HEK293 (cell line): ENCODE measurements around the gene HLA-E.
"Not testable (repeated sequence)": the region's sequence is repeated elsewhere in the genome, so short reads cannot be mapped to it uniquely, and the experiment has no call there.

ENCODE experiments used
- KLF9 ChIP-seq: fragments of 450-650 bp; formaldehyde crosslinking; IDR thresholded peaks from 2 replicates; pipeline ENCODE4 v1.5.1; 2016; ENCODE audit warnings: missing biosample characterization, missing genetic modification characterization, low read depth
- ZSCAN30 ChIP-seq: fragments of 450-650 bp; IDR thresholded peaks from 2 replicates; pipeline ENCODE4 v1.5.1; 2018; ENCODE audit warnings: missing biosample characterization, mild to moderate bottlenecking, missing genetic modification characterization, moderate library complexity
- TF ChIP-seq, protein P1 (sequence below): IDR thresholded peaks from 2 replicates; pipeline ENCODE4 v1.6.1; 2011; ENCODE audit warnings: mild to moderate bottlenecking, low read depth, low read length, borderline replicate concordance
- TF ChIP-seq, protein P2 (sequence below): fragments of 450-650 bp; formaldehyde crosslinking; IDR thresholded peaks from 2 replicates; pipeline ENCODE4 v1.5.1; 2017; ENCODE audit warnings: missing biosample characterization, missing genetic modification characterization

DNA sequence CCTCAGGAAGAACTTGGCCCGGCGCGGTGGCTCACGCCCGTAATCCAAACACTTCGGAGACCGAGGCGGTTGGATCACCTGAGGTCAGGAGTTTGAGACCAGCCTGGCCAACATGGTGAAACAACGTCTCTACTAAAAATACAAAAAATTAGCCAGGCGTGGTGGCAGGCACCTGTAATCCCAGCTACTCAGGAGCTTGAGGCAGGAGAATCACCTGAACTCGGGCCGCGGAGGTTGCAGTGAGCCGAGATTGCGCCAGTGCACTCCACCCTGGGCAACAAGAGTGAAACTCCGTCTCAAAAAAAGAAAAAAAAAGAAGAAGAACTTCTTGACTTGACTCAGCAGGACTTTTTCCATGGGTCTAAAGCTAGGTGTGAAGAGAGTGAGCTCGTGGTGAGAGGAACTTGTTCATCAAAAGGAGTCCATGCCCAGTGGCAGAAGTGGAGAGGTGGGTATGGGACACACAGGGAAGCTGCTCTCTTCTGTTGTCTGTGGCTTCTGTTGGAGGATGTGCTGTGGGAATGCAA is 40.1 kb downstream of the HLA-E start:
- TF ChIP-seq, protein P1, sequence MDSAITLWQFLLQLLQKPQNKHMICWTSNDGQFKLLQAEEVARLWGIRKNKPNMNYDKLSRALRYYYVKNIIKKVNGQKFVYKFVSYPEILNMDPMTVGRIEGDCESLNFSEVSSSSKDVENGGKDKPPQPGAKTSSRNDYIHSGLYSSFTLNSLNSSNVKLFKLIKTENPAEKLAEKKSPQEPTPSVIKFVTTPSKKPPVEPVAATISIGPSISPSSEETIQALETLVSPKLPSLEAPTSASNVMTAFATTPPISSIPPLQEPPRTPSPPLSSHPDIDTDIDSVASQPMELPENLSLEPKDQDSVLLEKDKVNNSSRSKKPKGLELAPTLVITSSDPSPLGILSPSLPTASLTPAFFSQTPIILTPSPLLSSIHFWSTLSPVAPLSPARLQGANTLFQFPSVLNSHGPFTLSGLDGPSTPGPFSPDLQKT = not testable (repeated sequence)
- not testable (repeated sequence) for TF ChIP-seq KLF9, ZSCAN30 (tag by site-specific recombination)
- TF ChIP-seq, protein P2, sequence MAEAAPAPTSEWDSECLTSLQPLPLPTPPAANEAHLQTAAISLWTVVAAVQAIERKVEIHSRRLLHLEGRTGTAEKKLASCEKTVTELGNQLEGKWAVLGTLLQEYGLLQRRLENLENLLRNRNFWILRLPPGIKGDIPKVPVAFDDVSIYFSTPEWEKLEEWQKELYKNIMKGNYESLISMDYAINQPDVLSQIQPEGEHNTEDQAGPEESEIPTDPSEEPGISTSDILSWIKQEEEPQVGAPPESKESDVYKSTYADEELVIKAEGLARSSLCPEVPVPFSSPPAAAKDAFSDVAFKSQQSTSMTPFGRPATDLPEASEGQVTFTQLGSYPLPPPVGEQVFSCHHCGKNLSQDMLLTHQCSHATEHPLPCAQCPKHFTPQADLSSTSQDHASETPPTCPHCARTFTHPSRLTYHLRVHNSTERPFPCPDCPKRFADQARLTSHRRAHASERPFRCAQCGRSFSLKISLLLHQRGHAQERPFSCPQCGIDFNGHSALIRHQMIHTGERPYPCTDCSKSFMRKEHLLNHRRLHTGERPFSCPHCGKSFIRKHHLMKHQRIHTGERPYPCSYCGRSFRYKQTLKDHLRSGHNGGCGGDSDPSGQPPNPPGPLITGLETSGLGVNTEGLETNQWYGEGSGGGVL (tag by site-specific recombination) = not testable (repeated sequence)
